Thyroid gland (tissue), 4 donors: ENCODE data around the gene ZNF586. TPM values are rescaled to one million over a fixed set of nuclear protein-coding genes. Genes with fewer than 3 reads are reported as not detected.

Experiments used
- DNase-seq, 2 donors: peaks; one replicate each; pipeline ENCODE4 v3.0.0-alpha.2; 2019
- H3K27ac ChIP-seq, 3 donors: fragments of 200-600 bp; sonication (generic); 1 replicate in 2 of 3; 2 replicates in 1 of 3; pipeline ENCODE4 v1.5.1; 2016 to 2019; ENCODE audit warnings: mild to moderate bottlenecking in 1 of 3, moderate library complexity in 1 of 3
- H3K27me3 ChIP-seq: fragments of 200-600 bp; sonication (generic); one replicate; pipeline ENCODE4 v1.5.1; 2019
- H3K36me3 ChIP-seq, 2 donors: fragments of 200-600 bp; sonication (generic); one replicate each; pipeline ENCODE4 v1.5.1; 2016 to 2019
- H3K4me1 ChIP-seq, 2 donors: fragments of 200-600 bp; sonication (generic); one replicate each; pipeline ENCODE4 v1.5.1; 2017 to 2019
- H3K4me3 ChIP-seq, 3 donors: fragments of 200-600 bp; sonication (generic); replicated peaks in 1 of 3; 1 replicate in 2 of 3; 2 replicates in 1 of 3; pipeline ENCODE4 v1.5.1; 2016; ENCODE audit warnings: mild to moderate bottlenecking in 1 of 3
- H3K9me3 ChIP-seq: fragments of 200-600 bp; sonication (generic); one replicate; pipeline ENCODE4 v1.5.1; 2017
- POLR2A ChIP-seq, 2 donors: fragments of 450-650 bp; IDR thresholded peaks; one replicate each; pipeline ENCODE4 v1.6.1; 2017; ENCODE audit warnings: antibody characterized with exemption in 2 of 2, mild to moderate bottlenecking in 2 of 2, moderate library complexity in 1 of 2
- WGBS, 2 donors: methylation state at CpG; one replicate each; pipeline ENCODE4 v1.1.5; 2017; 5-methylcytosine and 5-hydroxymethylcytosine counted together
- intact Hi-C: fragments of 100-400 bp; cut with DNase I; formaldehyde crosslinking; loops from one replicate; pipeline ENCODE4 v1.15.1; 2023
- total RNA-seq, 4 donors: library from RNA; depleted of rRNA; stranded (reverse); fragments of >200 nt; gene quantifications; one replicate each; pipeline ENCODE4 v1.2.3, GENCODE V29; 2016
- TF ChIP-seq, protein P1 (sequence below), 6 experiments: fragments of 200-600 bp in 3 of 6; fragments of 450-650 bp in 3 of 6; sonication (generic) in 3 of 6; IDR thresholded peaks; one replicate each; pipeline ENCODE4 v1.5.1; 2016 to 2019; ENCODE audit warnings: antibody characterized with exemption in 6 of 6, mild to moderate bottlenecking in 2 of 6, inconsistent platforms in 1 of 6, moderate library complexity in 1 of 6

ZNF586 gene
- total RNA-seq, 4 donors from 2014 or later = 23.8 to 30.5 (median 27.5) TPM

DNA sequence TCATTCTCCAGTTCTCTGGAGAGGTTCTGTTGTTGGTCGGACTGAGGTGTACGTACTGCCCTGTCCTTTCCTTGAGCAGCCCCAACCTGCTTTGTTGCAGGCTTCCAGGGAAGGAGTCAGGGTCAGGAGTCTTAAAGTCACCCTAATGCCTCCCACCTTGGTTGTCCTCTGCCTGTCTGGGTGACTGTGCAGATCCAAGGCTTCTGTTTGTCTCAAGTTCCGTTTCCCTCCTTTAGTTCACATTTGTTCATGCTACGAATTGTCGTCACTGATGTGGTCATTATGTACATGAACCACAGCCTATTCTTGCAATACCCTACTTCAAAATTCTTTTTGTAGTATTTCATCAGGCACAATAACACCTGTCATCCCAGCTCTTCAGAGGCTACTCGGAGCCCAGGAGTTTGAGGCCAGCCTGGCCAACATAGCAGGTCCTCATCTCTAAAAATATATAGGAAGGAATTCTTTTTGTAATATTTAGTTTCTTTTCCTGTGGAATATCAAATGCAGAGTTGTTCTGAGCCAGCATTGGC is 7.4 kb downstream of the ZNF586 start:
- WGBS, 2 donors = 85 to 95% methylated on average over 6 of the region's 6 CpGs
- Histone ChIP-seq H3K4me3 (no peak overlapping the region), H3K4me1 (no peaks in the 10 kb centered on the region), H3K27me3 (no peaks in the 10 kb centered on the region), H3K36me3 (peaks cover 30% of the 10 kb centered on the region in 2 donors), H3K27ac (no peak overlapping the region), H3K9me3 (no peaks in the 10 kb centered on the region)
- intact Hi-C loops = no loop called here
- TF ChIP-seq POLR2A (IDR thresholded peaks at IDR 0.05) = no peak
- TF ChIP-seq, protein P1, sequence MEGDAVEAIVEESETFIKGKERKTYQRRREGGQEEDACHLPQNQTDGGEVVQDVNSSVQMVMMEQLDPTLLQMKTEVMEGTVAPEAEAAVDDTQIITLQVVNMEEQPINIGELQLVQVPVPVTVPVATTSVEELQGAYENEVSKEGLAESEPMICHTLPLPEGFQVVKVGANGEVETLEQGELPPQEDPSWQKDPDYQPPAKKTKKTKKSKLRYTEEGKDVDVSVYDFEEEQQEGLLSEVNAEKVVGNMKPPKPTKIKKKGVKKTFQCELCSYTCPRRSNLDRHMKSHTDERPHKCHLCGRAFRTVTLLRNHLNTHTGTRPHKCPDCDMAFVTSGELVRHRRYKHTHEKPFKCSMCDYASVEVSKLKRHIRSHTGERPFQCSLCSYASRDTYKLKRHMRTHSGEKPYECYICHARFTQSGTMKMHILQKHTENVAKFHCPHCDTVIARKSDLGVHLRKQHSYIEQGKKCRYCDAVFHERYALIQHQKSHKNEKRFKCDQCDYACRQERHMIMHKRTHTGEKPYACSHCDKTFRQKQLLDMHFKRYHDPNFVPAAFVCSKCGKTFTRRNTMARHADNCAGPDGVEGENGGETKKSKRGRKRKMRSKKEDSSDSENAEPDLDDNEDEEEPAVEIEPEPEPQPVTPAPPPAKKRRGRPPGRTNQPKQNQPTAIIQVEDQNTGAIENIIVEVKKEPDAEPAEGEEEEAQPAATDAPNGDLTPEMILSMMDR (IDR thresholded peaks at IDR 0.05) = no peak
- no peak for DNase-seq

DNA sequence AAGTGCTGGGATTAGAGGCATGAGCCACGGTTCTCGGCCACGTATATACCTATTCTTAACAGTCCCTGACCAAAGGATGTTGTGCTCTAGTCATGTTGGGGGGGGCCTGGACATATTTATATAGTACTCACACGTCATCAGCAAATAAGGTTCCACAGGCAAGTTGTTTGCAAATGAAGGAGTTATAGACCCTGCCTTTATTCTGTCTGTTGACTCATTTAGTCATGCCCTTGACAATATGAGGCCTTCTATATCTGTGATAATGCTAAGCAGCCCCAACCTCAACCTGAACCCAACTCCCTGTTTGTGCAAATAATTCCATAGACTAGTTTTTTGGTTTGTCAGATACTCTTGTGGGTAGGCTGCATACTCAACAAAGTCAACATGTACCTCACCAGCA is 8.9 kb downstream of the ZNF586 start:
- peaks cover 30% of the 10 kb centered on the region in 2 donors for H3K36me3 ChIP-seq

DNA sequence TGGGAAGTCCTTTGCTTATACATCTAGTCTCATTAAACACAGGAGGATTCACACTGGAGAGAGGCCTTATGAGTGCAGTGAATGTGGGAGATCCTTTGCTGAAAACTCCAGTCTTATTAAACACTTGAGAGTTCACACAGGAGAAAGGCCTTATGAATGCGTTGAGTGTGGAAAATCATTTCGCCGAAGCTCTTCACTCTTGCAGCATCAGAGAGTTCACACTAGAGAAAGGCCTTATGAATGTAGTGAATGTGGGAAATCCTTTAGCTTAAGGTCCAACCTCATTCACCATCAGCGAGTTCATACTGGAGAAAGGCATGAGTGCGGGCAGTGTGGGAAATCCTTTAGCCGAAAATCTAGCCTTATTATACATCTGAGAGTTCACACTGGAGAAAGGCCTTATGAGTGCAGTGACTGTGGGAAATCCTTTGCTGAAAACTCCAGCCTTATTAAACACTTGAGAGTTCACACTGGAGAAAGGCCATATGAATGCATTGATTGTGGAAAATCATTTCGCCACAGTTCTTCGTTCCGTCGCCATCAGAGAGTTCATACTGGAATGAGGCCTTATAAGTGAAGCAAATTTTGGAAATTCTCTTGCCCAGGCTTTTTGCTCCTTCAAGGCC is 9.9 kb downstream of the ZNF586 start:
- H3K9me3 ChIP-seq = no peaks in the 10 kb centered on the region
- H3K27me3 ChIP-seq = no peaks in the 10 kb centered on the region
- H3K4me1 ChIP-seq = no peaks in the 10 kb centered on the region
- 93 to 95% methylated on average over 10 of the region's 10 CpGs for WGBS, 2 donors
- TF ChIP-seq, protein P1 (IDR thresholded peaks at IDR 0.05) = no peak
- TF ChIP-seq POLR2A (IDR thresholded peaks at IDR 0.05) = no peak
- H3K4me3 ChIP-seq = no peak overlapping the region
- no peak for DNase-seq
- no peak overlapping the region for H3K27ac ChIP-seq
- intact Hi-C loops = no loop called here
- H3K36me3 ChIP-seq = peaks cover 30% of the 10 kb centered on the region in 2 donors

More for the DNA sequence above, 8.9 kb downstream of the ZNF586 start:
- 96 to 100% methylated on average over 4 of the region's 4 CpGs for WGBS, 2 donors
- no peak overlapping the region for H3K4me3 ChIP-seq
- TF ChIP-seq POLR2A (IDR thresholded peaks at IDR 0.05) = no peak
- TF ChIP-seq, protein P1 (IDR thresholded peaks at IDR 0.05) = no peak
- intact Hi-C loops = no loop called here
- H3K4me1 ChIP-seq = no peaks in the 10 kb centered on the region
- H3K9me3 ChIP-seq = no peaks in the 10 kb centered on the region
- no peaks in the 10 kb centered on the region for H3K27me3 ChIP-seq
- no peak overlapping the region for H3K27ac ChIP-seq
- DNase-seq = no peak

DNA sequence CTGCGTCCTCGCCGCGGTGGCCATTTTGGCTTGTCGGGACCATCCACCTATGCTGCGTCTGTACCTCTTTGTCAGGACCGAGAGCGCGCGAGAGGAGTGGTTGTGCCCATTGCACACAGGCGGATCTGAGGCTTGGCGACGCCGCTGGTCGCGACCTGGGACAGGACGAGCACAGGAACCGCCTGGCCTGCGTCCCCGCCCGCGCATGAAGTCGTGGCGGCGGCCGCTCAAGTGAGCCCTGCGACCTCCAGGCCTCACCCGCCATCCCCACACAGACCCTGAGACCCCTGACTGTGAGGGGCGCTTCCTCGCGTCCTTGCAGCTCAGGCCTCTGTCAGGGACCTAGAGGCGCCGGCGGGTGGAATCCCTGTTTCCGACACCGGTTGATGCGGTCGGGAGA is 16.8 kb downstream of the ZNF586 start:
- Histone ChIP-seq H3K4me3 (no peak overlapping the region), H3K27me3 (no peaks in the 10 kb centered on the region), H3K9me3 (no peaks in the 10 kb centered on the region), H3K4me1 (no peaks in the 10 kb centered on the region), H3K27ac (no peak overlapping the region), H3K36me3 (no peaks in the 10 kb centered on the region)
- WGBS, 2 donors = 92 to 94% methylated on average over 19 to 27 of the region's 38 CpGs
- no peak for DNase-seq
- TF ChIP-seq POLR2A (IDR thresholded peaks at IDR 0.05) = no peak
- TF ChIP-seq, protein P1 (IDR thresholded peaks at IDR 0.05) = no peak
- intact Hi-C loops = no loop called here

DNA sequence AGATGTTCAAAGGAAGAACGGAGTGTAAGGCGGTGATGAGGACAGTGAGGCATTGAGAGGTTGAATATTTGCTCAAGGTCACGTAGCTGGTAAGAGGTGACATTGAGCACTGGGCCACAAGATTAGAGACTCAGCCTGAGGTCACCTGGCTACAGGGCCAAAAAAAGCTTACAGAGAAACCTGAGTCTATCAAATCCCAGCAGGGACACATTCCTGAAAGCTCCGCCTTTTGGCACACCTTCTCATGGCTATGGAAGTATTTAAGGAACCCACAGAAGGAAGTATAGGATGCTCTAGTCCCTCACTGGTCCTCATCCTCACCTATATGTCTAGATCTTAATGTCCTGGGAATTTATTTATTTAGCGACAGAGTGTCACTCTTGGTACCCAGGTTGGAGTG is 17.4 kb downstream of the ZNF586 start:
- Histone ChIP-seq H3K27me3 (no peaks in the 10 kb centered on the region), H3K27ac (no peak overlapping the region), H3K9me3 (no peaks in the 10 kb centered on the region), H3K4me1 (no peaks in the 10 kb centered on the region), H3K36me3 (peaks cover 0 to 5% of the 10 kb centered on the region in 2 donors), H3K4me3 (no peak overlapping the region)
- intact Hi-C loops = no loop called here
- TF ChIP-seq POLR2A (IDR thresholded peaks at IDR 0.05) = no peak
- TF ChIP-seq, protein P1 (IDR thresholded peaks at IDR 0.05) = no peak
- 89 to 99% methylated on average over 5 of the region's 5 CpGs for WGBS, 2 donors
- no peak for DNase-seq
